HG03280 (cell line): ENCODE results near the gene FTO.

Experiments used
- ATAC-seq: cut with Tn5 transposase; IDR thresholded peaks from one replicate; pipeline ENCODE4 v1.9.1; 2021; ENCODE audit warnings: mild to moderate bottlenecking, moderate library complexity; ENCODE audit not compliant: unreplicated experiment

FTO gene

DNA sequence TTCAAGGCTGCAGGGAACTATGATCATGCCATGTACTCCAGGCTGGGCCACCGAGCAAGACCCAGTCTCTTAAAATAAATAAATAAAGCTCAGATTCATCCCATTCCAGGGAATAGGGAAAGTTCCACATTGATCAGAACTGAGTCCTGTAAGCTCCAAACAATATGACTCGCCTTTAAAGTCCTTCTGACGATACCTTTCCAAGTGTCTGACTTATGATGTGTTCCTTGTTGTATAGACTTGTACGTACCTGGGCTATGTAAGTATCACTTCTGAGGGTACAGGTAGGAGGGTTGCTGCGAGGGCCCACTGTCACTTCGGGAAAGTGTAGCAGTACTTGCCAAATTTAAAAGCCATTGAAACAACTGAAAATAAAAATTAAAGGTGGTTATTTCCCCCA, 329.8 kb downstream of the FTO start:
- no peak for ATAC-seq

- no peak for ATAC-seq
These were observed 330.7 kb downstream of the FTO start for GRCh38 chr16:54034684-54035083.

GRCh38 chr16:54040480-54040879, 336.5 kb downstream of the FTO start:
- ATAC-seq, result no peak

DNA sequence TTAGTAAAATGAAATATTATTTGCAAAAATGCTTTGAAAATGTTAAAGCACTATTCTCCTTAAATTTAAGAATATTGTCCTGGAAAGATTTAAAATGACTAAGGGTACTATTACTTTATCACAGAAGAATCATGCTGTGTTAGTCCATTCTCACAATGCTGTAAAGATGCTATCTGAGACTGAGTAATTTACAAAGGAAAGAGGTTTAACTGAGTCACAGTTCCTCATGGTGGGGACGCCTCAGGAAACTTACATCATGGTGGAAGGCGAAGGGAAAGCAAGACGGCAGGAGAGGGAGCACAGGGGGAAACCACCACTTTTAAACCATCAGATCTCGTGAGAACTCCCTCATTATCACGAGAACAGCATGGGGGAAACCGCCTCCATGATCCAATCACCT, 337.0 kb downstream of the FTO start:
- ATAC-seq, result no peak

DNA sequence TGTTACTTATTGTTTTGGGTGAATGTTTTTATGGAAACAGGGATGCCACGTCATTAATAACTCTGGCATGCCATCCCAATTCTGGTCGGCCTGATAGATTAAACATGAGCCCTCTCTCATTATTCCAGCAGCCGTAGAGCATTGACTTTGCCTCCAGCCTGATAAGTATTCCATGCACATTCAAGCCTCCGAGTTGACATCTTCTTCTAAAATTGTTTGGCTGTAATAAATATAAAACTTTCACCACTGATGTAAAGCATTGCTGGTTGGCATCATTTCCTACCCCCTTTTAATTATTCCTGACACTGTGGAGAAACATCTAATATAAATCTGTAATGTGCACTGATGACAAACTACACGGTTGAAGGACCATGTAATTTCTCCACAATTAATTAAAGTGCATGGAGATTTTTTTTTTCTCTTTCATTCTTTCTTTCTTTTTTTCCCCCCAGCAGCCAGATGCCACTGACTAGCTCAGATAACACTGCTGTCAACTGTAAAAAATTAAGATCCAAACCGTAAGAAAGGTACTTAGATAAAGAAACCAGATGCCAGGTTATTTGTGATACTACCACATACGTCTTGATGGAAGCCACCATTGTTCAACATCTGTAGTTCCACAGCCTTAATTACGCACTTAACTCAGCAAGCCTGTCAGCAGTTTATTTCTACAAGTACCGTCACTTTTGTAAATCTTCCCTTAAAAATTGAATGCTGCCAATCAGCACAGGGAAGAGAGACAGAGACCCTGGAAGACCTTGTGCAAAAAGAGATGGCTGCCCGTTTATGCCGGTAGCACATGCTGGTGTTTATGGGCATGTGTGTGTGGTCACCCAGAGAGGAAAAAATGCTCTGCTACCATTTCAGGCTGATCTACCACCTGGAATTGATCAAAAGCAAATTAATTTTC, 344.9 kb downstream of the FTO start:
- ATAC-seq, result no peak

GRCh38 chr16:54049591-54050458, 345.9 kb downstream of the FTO start:
- ATAC-seq, result no peak

DNA sequence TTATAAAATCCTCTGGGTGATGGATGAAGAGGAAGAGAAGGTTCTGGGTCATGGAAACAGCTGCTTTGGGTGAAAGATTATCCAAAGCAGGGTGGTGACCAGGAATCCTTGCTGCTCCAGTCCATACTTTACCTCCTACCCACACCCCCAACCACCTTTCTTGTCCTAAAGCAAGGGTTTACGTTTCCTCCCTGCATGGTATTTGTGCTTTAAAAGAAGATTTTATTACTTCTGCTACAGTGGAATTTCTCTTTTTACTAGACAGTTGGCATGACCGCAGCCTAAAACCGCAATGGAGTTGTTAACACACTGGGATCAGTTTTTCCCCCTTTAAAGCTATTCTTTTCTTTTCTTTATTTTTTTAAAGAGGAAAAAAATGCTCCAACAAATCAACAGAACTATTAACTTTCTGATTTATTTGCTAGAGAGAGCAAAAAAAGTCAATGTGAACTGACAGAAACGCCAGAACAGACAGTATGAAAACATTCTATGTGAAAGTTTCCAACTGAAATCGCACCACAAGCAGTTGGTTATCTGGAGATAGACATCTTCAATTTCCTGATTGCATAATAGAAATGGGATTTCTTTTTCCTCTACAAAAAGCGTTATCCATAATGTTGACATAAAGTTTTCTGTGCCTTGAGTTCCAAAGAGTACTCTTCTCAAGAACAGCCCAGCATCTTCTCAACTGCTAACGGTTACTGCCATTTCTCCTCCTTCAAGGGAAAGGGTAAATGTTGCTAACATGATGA, 346.7 kb downstream of the FTO start:
- no peak for ATAC-seq

- no peak for ATAC-seq
These were observed 347.9 kb downstream of the FTO start for GRCh38 chr16:54051821-54052220.

- no peak for ATAC-seq
These were observed 348.3 kb downstream of the FTO start for GRCh38 chr16:54052271-54052670.

DNA sequence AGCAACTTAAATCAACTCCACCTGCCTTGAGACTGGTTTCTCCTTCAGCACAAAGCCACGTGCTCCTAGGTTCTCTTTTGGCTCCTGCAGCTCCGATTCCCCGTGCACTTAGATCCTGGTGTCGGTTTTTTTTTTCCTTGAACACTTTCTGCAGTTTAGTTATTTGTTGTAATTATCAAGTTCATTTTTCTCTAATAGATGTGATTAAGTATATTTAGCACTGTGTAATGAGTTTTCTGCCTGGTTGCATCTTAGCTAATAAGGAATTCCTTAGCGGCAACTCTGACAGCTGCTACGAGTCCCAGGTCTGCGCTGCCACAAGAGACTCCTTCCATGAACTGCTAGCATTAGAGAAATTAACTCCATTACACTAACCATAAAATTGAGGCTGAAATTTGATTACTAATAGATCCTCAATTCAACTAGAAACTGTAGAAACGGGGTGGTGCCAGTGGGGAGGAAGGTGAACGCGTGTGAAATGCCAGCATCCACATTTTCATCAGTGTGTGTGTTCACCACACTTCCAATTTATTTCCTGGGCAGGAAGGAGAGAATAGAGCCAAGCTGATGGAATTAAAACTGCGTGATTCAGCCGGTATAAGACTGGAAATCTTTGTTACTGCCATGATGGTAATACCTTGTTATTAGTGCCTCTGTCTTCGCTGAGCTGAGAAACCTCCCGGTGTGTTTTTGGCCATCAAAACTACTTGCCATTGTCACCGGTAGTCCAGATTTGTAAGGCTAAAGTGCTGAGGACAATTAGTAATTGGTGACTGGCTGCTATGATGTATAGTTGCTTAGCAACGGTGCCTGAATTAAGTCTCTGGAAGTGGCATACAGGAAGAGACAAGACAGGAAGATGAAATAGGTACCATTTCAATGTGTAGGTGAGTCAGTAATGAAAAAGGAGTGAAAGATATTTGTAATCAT, 350.2 kb downstream of the FTO start:
- no peak for ATAC-seq

- ATAC-seq, result no peak
These were observed 351.2 kb downstream of the FTO start for GRCh38 chr16:54055191-54055590.

DNA sequence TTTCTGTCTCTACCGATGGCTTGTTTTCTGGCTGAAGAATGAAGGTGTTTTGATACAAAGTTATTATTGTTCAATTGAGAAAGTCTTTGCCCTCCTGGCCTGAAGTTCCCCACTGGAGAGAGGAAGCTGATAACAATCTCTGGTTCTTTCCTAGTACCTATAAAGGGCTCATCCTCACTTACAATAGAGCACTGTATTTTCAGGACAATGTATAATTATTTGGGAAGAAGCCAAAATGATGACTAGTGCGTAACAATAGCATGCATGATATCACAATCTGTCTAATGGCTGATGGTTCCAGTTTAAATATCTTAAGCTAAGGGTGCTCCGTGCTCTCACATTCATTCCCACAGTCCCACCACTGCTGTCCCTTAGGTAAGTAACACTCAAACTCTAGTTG, 351.9 kb downstream of the FTO start:
- ATAC-seq, result no peak

DNA sequence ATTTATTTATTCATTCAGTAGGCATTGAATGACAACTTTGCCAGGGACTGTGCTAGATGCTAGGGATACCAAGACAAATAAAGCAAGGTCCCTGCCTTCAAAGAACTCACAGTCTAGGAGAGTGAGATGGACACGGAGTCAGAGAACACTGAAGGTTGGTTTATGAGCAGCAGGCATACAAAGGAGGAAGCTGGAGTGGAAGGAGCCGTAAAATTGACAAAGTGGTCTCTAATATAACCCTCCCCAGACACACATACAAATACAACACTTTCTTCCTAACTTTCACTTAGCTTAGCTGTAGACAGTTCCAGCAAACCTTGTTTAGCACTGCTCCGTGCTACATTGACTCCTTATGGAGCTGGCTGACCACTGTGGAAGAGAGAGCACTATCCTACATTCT, 353.0 kb downstream of the FTO start:
- ATAC-seq, result no peak

DNA sequence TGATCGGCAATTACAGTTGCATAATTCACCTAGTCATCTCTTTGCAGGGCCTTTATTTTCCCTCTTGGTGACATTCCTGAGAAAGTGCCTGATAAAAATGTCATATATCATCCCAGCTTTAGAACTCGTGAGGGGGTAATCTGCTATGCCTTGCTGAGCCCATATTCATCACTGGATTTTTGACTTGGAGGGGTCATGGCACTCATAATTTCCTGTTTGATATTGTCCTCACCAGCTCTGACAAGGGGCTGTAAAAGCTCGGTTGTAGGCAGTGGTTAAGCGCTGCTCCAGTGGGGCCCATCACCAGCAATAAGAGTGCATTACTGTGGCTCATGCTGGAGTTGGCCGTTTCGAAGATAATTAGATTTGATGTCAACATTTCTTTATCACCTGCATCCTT, 355.4 kb downstream of the FTO start:
- no peak for ATAC-seq

DNA sequence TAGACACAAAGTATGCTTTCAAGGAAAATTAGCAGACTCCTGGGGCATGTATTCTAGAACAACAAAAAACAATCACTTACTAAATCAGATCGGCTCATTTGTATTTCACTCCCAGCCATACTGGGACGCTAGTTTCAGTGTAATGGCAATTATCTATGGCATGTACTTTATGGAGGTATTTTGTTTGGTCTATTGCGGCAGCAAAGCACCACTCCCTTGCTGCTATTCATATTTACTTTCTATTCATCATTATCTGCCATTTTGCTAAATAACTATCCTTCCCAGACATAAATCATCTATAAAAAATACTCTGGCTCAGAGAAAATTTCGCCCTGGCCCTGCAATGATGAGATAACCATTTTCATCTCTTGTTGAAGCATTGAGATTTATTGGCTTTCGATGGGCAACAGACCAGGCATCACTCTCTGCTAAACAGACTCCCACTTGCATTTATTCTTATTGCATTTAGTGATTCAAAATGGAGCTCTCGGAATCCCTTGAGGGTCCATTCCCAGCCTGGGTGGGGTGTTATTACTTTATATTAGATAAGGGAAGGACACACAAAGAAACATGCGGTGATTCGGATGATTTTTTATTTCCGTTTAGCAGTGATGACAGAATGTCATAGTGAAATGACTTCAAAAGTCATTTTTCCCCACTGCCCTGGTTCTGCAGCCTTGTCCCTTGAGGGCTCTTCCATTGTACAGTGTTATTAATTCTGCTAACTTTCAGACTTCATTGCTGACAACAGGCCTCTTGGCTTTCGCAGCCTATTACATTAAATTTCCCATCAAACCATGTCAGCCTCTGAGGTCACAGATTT, 356.9 kb downstream of the FTO start:
- ATAC-seq, result no peak

- ATAC-seq, result no peak
These were observed 357.5 kb downstream of the FTO start for GRCh38 chr16:54061454-54061853.

GRCh38 chr16:54062361-54063278, 358.7 kb downstream of the FTO start:
- no peak for ATAC-seq

- ATAC-seq, result no peak
These were observed 359.4 kb downstream of the FTO start for GRCh38 chr16:54063279-54063773.
